ENCODE measurements around the gene ARHGAP15.

ARHGAP15 gene

DNA sequence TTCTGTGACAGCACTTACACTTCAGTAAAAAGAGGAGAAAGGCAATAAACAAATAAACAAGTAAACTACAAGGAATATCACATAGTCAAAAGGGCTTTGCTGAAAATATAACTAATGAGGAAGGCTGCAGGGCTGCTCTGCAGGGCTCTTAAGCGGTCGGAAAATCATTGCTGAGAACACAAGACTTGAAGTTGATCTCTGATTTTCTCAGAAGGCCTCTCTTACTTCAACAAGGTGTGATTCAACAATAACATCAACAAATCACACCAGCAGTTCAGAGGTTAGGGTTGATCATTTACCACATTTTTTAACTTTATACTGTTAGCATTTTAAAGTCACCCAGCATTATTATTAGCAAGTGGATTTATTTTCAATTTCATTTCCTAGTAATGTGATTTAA lies 215.6 kb downstream of the ARHGAP15 start:
- DNase-seq (ENCODE audit: low read depth): no peak

DNA sequence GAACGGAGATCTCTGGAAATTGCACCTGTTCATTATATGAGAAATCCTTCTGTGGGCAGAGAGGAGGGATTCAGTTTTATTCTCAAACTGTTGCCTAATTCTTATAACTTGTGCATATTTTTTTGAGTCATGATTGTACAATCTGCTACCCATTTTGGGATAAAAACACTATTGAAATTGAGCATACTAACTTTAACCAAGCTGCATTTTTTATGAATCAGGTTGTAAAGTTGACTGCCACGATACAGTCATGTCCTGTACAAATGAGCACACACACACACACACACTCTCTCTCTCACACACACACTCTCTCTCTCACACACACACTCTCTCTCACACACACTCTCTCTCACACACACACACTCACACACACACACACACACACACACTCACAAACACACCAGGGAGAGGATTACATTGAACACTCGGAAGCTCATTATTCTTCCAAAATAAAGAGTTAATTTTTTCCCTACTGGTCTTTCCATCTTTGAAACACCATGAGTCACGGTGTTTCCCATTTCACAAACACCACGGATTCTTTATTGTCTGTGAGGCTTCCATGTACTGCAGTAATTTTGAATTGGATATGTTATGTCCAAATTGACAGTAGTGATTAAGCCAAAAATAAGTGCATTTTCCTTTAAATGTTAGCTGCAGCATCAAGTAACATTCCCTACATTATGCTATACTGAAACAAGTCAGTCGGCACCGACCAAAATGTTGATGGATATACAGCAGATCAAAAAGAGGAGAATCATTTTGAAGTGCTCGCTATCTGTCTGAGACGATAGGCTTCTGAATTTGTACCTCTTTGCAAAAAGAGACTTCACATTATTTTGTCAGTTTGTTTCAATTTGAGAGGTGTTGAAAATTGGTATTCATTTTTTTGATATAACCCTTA lies 216.9 kb downstream of the ARHGAP15 start:
- peak; percentile 8 for DNase-seq (ENCODE audit: low read depth)

DNA sequence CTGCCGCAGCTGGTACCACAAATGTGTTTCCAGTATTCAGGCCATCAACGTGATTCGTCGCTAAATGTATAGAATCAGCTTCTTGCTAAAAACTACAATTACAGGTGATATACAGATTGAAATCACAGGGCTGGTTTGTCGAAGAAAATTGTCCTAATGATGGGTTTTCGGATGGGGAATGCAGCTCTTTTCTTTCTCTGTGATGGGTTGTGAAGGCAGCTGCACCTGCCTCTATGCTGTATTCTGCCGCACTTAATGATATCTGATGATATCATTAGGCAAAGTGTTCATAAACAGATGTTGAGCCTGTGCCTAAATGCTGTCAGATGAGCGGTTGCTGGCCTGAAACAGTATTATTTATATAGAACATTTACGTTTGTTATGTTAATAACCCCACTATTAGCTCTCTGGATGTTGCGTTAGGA lies 218.1 kb downstream of the ARHGAP15 start:
- DNase-seq (ENCODE audit: low read depth): no peak

DNA sequence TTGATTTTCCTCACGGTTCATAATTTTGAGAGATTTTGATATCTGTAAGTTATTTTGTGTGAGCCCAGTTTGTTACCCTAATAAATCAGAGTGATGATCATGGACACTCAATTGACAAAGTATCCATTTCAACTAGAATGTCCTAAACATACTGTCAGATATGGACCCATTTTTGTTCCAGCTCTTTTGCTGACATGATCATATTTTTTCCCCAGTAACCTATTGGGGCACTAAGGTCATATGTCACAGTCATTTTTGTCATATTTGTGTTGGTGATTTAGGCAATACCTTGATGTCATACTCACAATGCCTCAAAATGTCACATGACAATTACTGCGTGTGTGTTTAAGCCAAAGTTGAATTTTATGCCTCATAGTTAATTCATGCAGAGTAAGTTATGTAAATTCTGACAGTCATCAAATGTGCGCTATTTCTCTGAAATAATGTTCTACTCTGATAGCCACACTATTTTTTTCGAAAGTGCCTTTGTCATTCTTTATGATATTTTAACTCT lies 218.7 kb downstream of the ARHGAP15 start:
- no peak for DNase-seq (ENCODE audit: low read depth)

DNA sequence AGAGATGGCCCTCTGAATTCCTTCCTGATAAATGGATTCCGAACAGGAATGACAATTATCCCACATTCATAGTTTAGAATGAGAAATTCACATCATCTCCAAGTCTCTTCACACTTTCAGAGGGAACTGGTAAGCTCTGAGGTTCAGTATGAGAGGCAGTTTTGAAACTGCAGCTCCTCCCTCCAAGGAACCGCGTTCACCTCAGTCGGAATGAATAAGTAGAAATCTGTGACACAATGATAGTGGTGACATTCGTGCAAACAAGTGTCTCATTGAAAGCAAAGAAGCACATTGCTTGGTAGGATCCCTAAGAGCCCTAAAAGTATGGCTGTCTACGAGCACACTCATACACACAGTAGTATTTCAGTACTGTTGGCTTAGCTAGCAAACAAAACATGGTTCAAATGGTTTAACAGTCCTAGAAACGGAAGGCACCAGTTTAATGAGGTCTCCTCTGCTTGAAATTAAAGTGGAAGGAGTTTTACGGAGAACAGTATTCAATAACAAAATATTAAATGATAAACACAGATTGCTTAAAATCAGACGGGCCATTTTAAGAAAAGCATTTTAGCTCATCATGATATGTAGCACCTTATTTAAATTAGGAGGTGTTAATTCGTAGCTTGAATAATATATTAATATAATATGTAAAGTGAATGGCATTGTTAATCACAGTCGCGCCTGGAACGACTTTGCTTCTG lies 225.0 kb downstream of the ARHGAP15 start:
- DNase-seq (ENCODE audit: low read depth): no peak

DNA sequence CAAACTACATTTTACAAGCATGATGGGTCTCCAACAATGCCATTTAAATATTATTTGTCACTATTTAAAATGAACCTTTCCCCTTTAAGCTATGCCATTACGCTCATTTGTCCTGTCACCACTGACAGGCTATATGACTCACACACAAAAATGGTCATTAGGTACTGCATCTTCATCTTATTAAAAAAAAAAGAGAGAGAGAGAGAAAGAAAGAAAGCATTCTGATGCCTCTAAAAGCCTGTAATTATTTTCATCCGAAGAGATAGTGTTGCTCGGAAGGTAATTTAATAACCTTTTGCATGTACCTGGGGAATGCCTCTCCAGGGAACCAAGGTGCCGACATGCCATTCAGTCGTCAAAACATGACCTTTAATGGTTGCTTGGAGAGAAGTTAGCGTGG lies 226.7 kb downstream of the ARHGAP15 start:
- DNase-seq (ENCODE audit: low read depth): no peak

DNA sequence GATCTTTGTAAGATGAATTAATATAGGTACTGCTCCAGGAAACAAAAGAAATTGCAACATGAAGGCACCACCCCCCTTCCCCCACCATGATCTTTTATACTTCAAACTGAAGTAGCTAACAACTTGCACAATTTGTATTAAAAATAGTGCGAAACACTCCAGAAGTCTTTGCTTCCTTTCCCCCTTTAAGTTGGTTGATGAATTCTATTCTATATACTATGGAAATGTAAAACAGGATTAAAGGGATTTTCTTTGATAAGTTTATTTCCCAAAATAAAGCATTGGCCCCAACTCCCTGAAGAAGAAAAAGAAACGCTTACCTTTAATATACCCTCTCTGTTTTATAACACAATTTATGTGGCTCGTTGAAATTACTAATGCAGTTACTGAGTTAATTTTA lies 227.1 kb downstream of the ARHGAP15 start:
- DNase-seq (ENCODE audit: low read depth): no peak

DNA sequence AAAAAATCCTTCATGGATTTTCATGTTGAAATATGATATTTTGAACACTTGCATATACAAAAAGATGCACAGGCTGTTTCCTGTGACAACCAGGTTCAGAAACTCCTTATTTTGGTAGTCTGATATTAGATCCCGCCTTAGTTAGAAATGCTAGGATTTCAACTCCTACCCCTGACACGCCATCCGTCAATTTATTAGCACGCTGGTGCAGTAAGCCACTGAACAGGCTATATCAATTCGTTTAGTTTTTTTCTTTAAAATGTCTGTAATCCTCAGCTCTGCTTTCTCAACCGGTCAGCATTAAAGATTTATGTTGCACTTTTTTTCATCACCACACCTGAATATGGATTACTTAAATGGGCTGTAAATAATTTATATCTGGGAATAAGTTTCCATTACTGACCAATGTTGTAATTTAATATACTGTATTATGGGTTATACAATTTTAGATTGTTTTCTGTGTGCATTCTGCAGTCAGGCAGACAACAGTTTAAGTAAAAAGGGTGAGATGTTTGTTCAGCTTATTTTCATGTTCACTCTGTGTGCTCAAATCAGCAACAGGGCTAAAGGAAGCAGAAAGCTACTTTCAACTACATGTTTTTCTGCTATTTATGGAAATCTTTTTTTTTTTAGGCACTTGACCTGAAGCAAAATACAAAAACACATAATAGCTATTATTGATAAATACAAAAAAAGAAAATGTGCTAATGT lies 227.7 kb downstream of the ARHGAP15 start:
- DNase-seq (ENCODE audit: low read depth): no peak

DNA sequence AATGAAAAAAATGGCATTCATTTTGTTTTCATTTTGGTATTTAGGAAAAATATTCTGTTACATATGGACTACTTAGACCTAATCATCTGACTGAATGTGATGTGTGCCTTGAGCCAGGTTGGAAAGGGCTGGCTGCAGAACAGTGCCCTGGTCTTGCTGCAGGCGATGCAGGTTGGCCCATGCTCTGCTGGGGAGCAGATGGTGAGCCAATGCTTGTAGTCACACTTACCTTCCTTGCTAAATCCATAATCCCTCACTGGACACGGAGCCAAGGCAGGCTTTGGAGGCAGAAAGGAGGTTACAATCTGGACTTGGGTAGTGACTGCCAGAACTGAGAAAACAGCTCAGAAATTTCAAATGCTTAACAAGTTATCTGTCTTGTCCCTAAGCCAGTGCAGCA lies 228.7 kb downstream of the ARHGAP15 start:
- no peak for DNase-seq (ENCODE audit: low read depth)

DNA sequence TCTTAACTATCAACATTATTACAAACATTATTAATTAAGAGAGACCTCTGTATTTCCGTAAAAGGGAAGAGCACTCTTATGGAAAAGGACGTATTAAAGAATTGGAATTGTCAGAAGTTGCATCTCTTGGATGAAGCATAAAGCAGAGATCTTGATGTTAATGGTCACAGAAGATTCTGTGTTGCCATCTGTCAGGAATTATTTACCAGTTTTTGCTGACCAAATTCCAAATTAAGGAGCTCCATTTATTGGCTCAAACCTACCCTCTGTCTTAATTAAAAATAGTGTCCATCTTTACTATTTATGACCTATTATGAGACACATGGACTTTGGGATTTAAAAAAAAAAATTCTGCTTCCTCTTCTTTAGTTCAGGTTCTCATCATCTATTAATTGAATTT lies 232.1 kb downstream of the ARHGAP15 start:
- no peak for DNase-seq (ENCODE audit: low read depth)

DNA sequence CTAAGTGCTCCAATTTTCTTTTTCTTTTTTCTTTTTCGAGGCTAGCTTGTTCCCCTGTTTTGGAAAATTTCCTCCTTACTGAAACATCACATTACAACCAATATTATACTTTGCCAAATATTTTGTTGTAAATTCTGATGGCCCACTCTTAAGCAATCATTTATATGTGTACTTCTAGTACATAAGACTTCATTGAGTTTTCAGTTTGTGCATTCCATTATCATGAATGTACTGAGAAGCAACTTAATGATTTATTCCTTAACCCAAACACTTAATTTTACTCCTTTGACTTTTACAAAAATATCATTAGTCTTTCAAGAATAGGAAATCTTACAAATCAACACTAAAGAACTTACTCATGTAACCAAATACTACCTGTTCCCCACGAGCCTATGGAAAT lies 242.4 kb downstream of the ARHGAP15 start:
- no peak for DNase-seq (ENCODE audit: low read depth)

DNA sequence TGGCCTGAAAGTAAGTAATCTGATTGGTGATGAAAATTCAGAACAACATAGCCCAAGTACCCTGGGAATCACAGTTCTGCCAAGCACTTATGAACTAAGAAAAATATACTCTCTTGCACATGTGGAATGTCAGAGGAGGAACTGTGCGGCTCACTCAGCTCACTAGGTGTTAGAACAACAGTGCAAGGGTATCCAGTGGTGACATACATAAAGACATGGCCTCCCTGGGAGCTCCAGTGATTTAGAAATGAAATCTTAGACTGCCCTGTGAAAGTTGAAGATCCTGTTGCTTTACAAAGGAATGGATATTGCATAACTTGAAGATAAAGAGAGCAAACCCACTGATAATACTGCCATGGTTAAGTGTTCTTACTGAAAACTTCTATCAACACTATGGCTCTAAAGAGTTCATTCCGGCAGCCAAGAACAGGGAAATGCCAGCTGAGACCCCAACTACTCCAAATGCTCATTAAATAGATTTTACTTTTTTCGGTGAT lies 246.2 kb downstream of the ARHGAP15 start:
- DNase-seq (ENCODE audit: low read depth): no peak

DNA sequence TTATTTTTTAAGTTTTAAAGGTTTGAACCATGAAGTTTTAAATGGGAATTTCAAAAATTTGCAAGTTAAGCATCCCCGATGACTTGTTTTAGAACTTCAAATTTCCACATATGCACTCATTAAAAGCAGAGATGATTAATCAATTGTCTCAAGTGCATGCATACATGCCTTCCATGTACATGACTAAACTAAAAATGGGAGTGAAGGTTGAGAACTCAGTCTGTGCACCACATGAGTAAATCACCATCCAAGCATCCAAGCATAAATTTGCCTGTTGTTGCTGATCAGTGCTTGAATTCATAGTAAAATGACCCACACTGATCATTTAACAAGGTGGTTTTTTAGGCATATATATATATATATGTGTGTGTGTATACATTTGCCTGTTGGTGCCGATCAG lies 249.8 kb downstream of the ARHGAP15 start:
- DNase-seq (ENCODE audit: low read depth): no peak

DNA sequence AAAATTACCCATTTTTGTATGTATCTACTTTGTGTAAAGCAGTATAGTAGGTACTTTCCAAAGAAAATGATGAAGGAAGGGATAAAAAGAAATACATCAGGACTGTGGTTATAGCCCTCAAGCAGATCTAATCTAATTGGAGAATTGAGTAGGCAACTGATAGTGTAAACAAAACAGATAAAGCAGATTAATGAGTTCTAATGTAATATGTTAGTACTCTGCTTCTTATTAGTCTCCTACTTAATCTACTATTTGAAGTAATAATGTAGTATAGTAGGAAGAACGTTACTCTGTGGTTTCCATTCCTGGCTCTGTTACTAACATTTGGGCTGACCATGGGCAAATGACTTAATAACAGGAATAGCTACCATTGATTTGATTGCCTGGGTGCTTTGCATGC lies 250.7 kb downstream of the ARHGAP15 start:
- no peak for DNase-seq (ENCODE audit: low read depth)

DNA sequence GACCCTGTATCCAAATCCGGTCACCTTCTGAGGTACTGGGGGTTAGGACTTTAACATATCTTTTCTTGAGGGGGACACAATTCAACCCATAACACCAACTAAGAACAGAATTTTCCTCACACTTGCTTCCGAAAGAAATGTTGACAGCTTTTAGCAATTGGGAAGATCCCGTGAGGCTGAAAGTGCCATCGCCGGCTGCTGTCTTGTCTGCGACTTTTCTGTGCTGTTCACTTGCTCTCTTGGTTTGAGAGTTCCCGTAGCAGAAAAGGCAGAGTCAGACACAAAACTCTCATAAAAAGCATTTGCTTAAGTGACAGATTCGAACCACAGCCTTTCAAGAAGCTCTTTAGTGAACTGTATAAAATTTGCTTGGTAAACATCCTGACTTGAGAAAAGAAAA lies 253.4 kb downstream of the ARHGAP15 start:
- DNase-seq (ENCODE audit: low read depth): no peak

DNA sequence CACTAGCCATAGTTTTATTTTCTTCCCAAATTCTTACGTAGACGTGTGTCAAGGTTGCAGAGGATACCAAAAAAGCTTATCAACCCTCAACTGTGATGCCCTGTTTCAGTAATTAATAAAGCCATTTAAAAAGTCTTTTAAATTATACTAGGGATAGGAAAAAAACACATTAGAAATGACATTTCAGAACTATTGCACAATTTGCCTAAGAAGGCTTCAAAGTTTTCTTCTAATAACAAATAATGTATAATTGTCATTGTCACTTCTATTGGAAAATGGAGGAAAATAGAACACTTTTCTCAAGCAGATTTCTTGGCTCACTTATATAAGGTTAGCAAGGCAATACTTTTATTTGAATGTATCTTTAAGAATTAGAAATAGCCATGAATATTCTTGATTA lies 253.8 kb downstream of the ARHGAP15 start:
- DNase-seq (ENCODE audit: low read depth): no peak

DNA sequence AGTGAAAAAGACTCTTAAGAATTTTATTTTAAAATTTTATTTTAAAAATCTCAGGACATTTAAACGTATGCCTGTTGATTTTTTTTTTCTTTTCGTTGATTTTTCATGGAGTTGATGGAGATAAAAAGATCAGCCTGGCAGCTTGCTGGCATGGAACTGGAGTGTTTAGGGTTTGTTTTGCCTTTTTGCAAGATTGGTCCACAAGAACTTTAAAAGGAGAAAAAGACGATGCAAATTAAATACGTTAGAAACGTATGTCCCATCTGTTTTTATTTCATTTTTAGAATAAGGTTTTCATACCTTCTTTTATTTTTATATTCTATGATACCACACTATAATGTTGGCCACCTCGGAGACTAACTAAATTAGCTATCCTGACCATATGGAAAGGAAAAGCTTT lies 254.9 kb downstream of the ARHGAP15 start:
- DNase-seq (ENCODE audit: low read depth): no peak

DNA sequence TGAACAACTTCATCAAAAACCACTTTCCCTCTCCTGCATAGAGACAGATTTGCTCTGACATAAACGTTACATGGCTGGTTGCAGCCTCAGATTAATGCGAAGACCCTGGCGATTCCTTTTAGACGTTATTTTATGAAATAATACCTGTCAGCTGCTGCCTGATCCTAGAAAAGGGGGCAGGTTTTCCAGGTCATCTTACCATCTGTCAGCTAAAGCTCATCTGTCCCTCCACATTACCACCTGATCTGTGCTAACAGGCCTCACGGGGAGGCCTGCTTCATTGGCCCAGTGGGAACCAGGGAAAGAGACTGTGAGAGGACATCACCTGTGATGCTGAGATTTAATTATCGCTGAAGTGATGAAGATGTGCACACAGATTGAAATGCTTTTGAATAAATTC lies 261.0 kb downstream of the ARHGAP15 start:
- DNase-seq (ENCODE audit: low read depth): no peak

DNA sequence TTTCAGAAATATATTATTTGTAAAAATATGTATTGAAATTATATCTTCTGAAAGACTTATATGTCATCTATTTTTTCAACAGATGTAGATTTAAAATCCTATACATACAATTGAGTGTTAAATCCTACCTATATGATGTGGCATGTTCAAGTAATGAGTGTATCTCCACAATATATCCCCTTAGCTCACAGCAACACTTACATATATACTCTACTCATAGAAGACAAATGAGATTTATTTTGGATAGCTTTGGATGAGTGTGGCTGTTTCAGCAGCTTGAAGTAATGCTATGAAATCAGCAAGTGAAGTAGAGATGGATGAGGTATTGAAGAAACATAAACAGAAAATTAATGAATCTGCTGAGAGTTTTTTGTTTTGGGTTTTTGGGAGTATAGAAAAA lies 263.1 kb downstream of the ARHGAP15 start:
- DNase-seq (ENCODE audit: low read depth): no peak

DNA sequence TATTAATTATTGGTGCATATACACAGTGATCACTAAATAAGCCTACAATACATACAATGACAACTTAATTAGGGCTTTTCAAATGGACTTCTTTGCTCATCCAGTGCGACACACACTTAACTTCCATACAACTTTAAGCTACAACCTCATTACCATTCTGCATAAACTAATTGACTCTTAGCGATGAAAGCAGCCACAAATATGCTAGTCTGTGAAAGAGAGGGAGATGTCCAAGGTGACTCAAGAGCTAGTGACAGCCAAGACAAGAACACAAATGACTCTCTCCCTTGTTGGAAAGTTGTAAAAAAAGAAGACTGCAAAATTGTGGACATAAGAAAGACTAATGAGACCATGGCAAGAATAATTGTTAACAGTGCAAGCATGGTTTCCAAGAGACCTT lies 264.8 kb downstream of the ARHGAP15 start:
- no peak for DNase-seq (ENCODE audit: low read depth)

DNA sequence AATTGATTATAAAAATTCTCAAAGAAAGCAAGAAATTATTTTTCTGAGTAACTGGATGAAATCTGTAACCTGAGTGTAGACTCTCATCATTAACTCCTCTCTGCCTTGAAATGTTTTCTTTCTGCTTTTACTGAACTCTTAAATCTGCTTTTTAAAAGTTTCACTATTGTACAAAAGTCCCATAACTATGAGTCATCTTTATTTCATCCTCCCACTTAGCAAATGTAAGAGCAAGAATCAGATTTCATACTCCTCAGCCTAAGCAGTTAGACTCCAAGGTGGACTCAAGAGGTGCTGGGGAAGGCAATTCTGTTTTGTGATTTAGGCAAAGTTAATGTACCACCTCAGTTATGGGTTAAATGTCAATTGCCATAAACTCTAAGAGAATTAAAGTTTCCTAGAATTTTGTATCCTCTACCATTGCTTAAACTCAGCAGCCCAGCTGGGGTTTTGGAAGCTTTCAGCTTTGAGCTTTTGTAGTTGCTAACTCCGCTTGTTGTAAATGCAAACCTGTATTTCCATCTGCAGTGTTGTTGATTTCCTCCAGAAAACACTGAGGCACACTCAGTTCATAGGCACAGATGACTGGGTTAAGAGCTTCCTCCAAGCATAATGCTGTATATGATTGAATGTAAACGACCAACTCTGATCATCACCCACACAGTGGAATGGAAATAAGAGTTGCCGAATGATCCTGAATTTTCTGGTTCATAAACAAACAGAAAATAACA lies 268.8 kb downstream of the ARHGAP15 start:
- DNase-seq (ENCODE audit: low read depth): peak; percentile 64

DNA sequence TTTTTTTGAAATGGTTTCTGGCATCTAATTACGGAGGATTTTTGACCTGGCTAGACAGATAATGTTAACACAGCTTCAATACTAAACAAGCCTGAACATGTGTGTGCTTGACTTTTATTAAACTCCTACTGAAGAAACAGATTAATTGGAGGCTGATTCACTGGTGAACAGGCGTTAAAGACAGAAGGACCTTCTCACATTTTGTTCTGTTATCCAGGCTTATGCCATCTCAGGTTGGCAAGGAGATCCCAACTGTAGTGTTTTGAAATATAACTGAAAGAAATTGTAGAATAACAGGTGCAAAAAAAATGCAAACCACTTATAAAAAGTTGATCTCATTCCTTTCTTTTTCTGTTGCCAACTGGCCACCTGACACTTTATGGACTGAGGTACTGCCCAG lies 269.6 kb downstream of the ARHGAP15 start:
- peak; percentile 8 for DNase-seq (ENCODE audit: low read depth)

Data from ELR (cell line).